Measurements from ENCODE around the gene ETS1.

ETS1 gene

GRCh38 chr11:128422576-128423370 is 164.6 kb downstream of the ETS1 start:
- Mint-ChIP-seq H3K4me3 (peak overlapping the region; percentile 62), H3K27ac (peak overlapping the region; percentile 97), H3K4me1 (peaks cover 42% of the 10 kb centered on the region), H3K9me3 (no peaks in the 10 kb centered on the region), H3K36me3 (peaks cover 11% of the 10 kb centered on the region)
- DNase-seq (ENCODE audit: low spot score in 2 of 2) (peak; percentile 74 to 85), ATAC-seq (peak; percentile 98)

- H3K4me3 Mint-ChIP-seq, result peak overlapping the region; percentile 62
- no peaks in the 10 kb centered on the region for H3K9me3 Mint-ChIP-seq
- no peak for DNase-seq (ENCODE audit: low spot score in 2 of 2)
- peak overlapping the region; percentile 97 for H3K27ac Mint-ChIP-seq
- peaks cover 42% of the 10 kb centered on the region for H3K4me1 Mint-ChIP-seq
- peaks cover 11% of the 10 kb centered on the region for H3K36me3 Mint-ChIP-seq
- ATAC-seq, result no peak
Observed at GRCh38 chr11:128421577-128422330, 165.6 kb downstream of the ETS1 start.

- ATAC-seq (no peak), DNase-seq (ENCODE audit: low spot score in 2 of 2) (no peak)
- H3K4me3 Mint-ChIP-seq, result no peak overlapping the region
- peaks cover 39% of the 10 kb centered on the region for H3K4me1 Mint-ChIP-seq
- peak overlapping the region; percentile 97 for H3K27ac Mint-ChIP-seq
- peaks cover 11% of the 10 kb centered on the region for H3K36me3 Mint-ChIP-seq
- H3K9me3 Mint-ChIP-seq, result no peaks in the 10 kb centered on the region
Observed at GRCh38 chr11:128420951-128421350, 166.4 kb downstream of the ETS1 start.

- Mint-ChIP-seq H3K27ac (peak overlapping the region; percentile 97), H3K9me3 (no peaks in the 10 kb centered on the region), H3K4me3 (no peak overlapping the region), H3K4me1 (peaks cover 43% of the 10 kb centered on the region), H3K36me3 (peaks cover 11% of the 10 kb centered on the region)
- ATAC-seq (no peak), DNase-seq (ENCODE audit: low spot score in 2 of 2) (no peak)
Observed at GRCh38 chr11:128420265-128420664, 167.1 kb downstream of the ETS1 start.

GRCh38 chr11:128419012-128419767 is 168.2 kb downstream of the ETS1 start:
- peaks cover 42% of the 10 kb centered on the region for H3K4me1 Mint-ChIP-seq
- H3K36me3 Mint-ChIP-seq, result peaks cover 11% of the 10 kb centered on the region
- H3K9me3 Mint-ChIP-seq, result no peaks in the 10 kb centered on the region
- no peak overlapping the region for H3K4me3 Mint-ChIP-seq
- H3K27ac Mint-ChIP-seq, result peak overlapping the region; percentile 35
- DNase-seq (ENCODE audit: low spot score in 2 of 2) (no peak), ATAC-seq (no peak)

GRCh38 chr11:128417607-128418324 is 169.6 kb downstream of the ETS1 start:
- no peak for ATAC-seq
- Mint-ChIP-seq H3K4me3 (no peak overlapping the region), H3K36me3 (peaks cover 10% of the 10 kb centered on the region), H3K4me1 (peaks cover 36% of the 10 kb centered on the region), H3K27ac (no peak overlapping the region), H3K9me3 (no peaks in the 10 kb centered on the region)
- DNase-seq (ENCODE audit: low spot score in 2 of 2), result no peak

GRCh38 chr11:128416976-128417375 is 170.4 kb downstream of the ETS1 start:
- peaks cover 2% of the 10 kb centered on the region for H3K36me3 Mint-ChIP-seq
- no peak for ATAC-seq
- DNase-seq (ENCODE audit: low spot score in 2 of 2), result no peak
- peaks cover 28% of the 10 kb centered on the region for H3K4me1 Mint-ChIP-seq
- H3K9me3 Mint-ChIP-seq, result no peaks in the 10 kb centered on the region
- no peak overlapping the region for H3K4me3 Mint-ChIP-seq
- H3K27ac Mint-ChIP-seq, result no peak overlapping the region

- Mint-ChIP-seq H3K36me3 (no peaks in the 10 kb centered on the region), H3K4me3 (no peak overlapping the region), H3K27ac (peak overlapping the region; percentile 54), H3K4me1 (peaks cover 15% of the 10 kb centered on the region), H3K9me3 (peaks cover 2% of the 10 kb centered on the region)
- peak; percentile 64 for ATAC-seq
- DNase-seq (ENCODE audit: low spot score in 2 of 2), result no peak
Observed at GRCh38 chr11:128415539-128415938, 171.8 kb downstream of the ETS1 start.

GRCh38 chr11:128412847-128413791 is 174.2 kb downstream of the ETS1 start:
- peaks cover 2% of the 10 kb centered on the region for H3K9me3 Mint-ChIP-seq
- H3K27ac Mint-ChIP-seq, result peak overlapping the region; percentile 72
- peaks cover 18% of the 10 kb centered on the region for H3K4me1 Mint-ChIP-seq
- ATAC-seq (peak; percentile 80), DNase-seq (ENCODE audit: low spot score in 2 of 2) (no peak)
- peak overlapping the region; percentile 23 for H3K4me3 Mint-ChIP-seq
- H3K36me3 Mint-ChIP-seq, result no peaks in the 10 kb centered on the region

- ATAC-seq, result no peak
- no peak for DNase-seq (ENCODE audit: low spot score in 2 of 2)
- Mint-ChIP-seq H3K27ac (no peak overlapping the region), H3K4me3 (no peak overlapping the region), H3K9me3 (peaks cover 2% of the 10 kb centered on the region), H3K4me1 (peaks cover 23% of the 10 kb centered on the region), H3K36me3 (no peaks in the 10 kb centered on the region)
Observed at GRCh38 chr11:128411812-128412211, 175.5 kb downstream of the ETS1 start.

- Mint-ChIP-seq H3K4me3 (no peak overlapping the region), H3K36me3 (no peaks in the 10 kb centered on the region), H3K27ac (no peak overlapping the region), H3K9me3 (peaks cover 2% of the 10 kb centered on the region), H3K4me1 (peaks cover 29% of the 10 kb centered on the region)
- ATAC-seq (no peak), DNase-seq (ENCODE audit: low spot score in 2 of 2) (no peak)
Observed at GRCh38 chr11:128411150-128411549, 176.2 kb downstream of the ETS1 start.

GRCh38 chr11:128409476-128409875 is 177.9 kb downstream of the ETS1 start:
- DNase-seq (ENCODE audit: low spot score in 2 of 2) (no peak), ATAC-seq (no peak)
- Mint-ChIP-seq H3K4me3 (no peak overlapping the region), H3K9me3 (peaks cover 2% of the 10 kb centered on the region), H3K36me3 (no peaks in the 10 kb centered on the region), H3K4me1 (peaks cover 28% of the 10 kb centered on the region), H3K27ac (no peak overlapping the region)

Data from stimulated activated effector memory CD8-positive, alpha-beta T cell treated with anti-CD3 and anti-CD28 coated beads, Interleukin-12 subunit alpha, Interleukin-12 subunit beta, amount 100 ng/mL, for 72 hours (primary cell).